Type B pancreatic cell (in vitro differentiated cells): ENCODE data around the gene SKA1. TPM values are rescaled to one million over a fixed set of nuclear protein-coding genes. Genes with fewer than 3 reads are reported as not detected.

ENCODE experiments used
- DNase-seq: peaks from one replicate; pipeline ENCODE4 v3.0.0; 2021; ENCODE audit warnings: mixed read lengths; ENCODE audit not compliant: unreplicated experiment; ENCODE audit errors: extremely low spot score
- H3K27ac Mint-ChIP-seq: 2 replicates; pipeline ENCODE4 v1.8.0; 2021; ENCODE audit warnings: mild to moderate bottlenecking, mixed read lengths
- H3K27me3 Mint-ChIP-seq: 2 replicates; pipeline ENCODE4 v1.8.0; 2021; ENCODE audit warnings: mixed read lengths
- H3K36me3 Mint-ChIP-seq: 2 replicates; pipeline ENCODE4 v1.8.0; 2021; ENCODE audit warnings: mixed read lengths
- H3K4me1 Mint-ChIP-seq: one replicate; pipeline ENCODE4 v1.8.0; 2021; ENCODE audit warnings: mixed read lengths; ENCODE audit not compliant: unreplicated experiment
- H3K4me3 Mint-ChIP-seq: 2 replicates; pipeline ENCODE4 v1.8.0; 2021; ENCODE audit warnings: mild to moderate bottlenecking, mixed read lengths
- H3K9me3 Mint-ChIP-seq: 2 replicates; pipeline ENCODE4 v1.8.0; 2021; ENCODE audit warnings: mixed read lengths
- total RNA-seq: library from RNA; stranded (reverse); gene quantifications from 2 replicates; pipeline ENCODE4 v1.2.1, GENCODE V29; 2021; ENCODE audit warnings: low replicate concordance
- TF ChIP-seq, protein P1 (sequence below): fragments of 200-600 bp; sonication (generic); conservative IDR thresholded peaks from 2 replicates; pipeline ENCODE4 v1.5.0; 2021; ENCODE audit warnings: antibody characterized with exemption, mild to moderate bottlenecking

SKA1 gene
- total RNA-seq, 1 donor from 2014 or later, result 14.0 TPM

DNA sequence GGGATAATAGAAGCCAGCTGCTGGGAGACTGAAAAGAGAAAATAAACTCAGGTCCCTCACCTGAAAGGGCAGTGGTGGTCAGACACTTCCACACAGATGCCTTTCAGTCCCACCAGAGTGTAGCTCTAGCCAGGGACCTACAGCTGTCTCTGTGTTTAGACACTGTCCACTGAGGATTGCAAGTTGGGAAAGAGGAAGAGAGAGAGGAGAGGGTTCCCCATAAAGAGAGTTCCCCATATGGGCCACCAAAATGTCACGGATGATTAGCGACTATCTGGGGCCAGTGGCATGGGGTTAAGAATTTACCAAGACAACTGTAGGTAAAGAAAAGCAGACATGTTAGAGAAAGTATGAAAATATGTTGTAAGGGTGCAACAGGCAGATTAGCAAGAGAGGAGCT lies 36.7 kb upstream of the SKA1 start:
- Mint-ChIP-seq H3K4me3 (no peak overlapping the region), H3K4me1 (no peaks in the 10 kb centered on the region), H3K36me3 (no peaks in the 10 kb centered on the region), H3K27ac (no peak overlapping the region), H3K27me3 (no peaks in the 10 kb centered on the region), H3K9me3 (no peaks in the 10 kb centered on the region)
- TF ChIP-seq, protein P1, sequence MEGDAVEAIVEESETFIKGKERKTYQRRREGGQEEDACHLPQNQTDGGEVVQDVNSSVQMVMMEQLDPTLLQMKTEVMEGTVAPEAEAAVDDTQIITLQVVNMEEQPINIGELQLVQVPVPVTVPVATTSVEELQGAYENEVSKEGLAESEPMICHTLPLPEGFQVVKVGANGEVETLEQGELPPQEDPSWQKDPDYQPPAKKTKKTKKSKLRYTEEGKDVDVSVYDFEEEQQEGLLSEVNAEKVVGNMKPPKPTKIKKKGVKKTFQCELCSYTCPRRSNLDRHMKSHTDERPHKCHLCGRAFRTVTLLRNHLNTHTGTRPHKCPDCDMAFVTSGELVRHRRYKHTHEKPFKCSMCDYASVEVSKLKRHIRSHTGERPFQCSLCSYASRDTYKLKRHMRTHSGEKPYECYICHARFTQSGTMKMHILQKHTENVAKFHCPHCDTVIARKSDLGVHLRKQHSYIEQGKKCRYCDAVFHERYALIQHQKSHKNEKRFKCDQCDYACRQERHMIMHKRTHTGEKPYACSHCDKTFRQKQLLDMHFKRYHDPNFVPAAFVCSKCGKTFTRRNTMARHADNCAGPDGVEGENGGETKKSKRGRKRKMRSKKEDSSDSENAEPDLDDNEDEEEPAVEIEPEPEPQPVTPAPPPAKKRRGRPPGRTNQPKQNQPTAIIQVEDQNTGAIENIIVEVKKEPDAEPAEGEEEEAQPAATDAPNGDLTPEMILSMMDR, result no peak
- DNase-seq, result no peak

DNA sequence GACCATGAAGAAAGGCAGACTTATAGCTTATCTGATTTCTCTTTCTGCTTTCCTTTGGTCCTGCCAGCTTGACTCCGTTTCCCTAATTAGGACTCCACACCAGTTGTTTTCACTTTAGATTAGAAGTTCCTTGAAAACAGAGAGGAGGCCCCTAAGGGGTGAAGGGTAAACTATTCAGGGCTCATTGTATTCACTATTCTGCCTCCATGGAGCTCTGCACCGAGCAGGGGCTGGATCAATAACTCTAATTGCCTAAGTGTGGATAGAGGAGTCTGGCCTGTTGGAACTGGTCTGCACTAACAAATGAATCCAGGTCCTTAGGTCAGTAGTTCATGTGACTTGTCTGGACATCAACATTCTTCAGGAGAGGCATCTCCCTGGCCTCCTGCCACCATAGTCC lies 36.1 kb upstream of the SKA1 start:
- no peaks in the 10 kb centered on the region for H3K36me3 Mint-ChIP-seq
- H3K27me3 Mint-ChIP-seq, result no peaks in the 10 kb centered on the region
- no peaks in the 10 kb centered on the region for H3K9me3 Mint-ChIP-seq
- no peak overlapping the region for H3K4me3 Mint-ChIP-seq
- H3K4me1 Mint-ChIP-seq, result no peaks in the 10 kb centered on the region
- no peak for DNase-seq
- H3K27ac Mint-ChIP-seq, result no peak overlapping the region
- TF ChIP-seq, protein P1, result no peak

DNA sequence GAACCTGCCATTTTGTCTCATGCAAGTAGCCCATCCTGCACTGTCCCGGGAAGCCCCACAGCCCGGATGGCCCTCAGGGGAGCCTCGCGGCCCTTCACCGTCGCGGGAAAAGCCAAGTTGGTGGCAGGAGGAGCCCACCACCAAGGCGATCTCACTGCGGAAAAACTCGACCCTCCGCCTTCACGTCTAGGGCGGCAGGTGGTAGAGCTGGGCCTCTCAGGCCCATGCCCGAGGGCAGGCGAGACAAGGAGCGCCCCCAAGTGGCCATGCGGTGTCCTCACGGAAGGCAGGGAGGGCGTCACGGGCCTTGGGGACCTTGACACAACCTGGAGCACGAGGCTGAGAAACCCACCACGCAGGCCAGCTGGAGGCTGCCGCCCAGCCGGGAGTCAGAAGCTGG lies 34.8 kb upstream of the SKA1 start:
- Mint-ChIP-seq H3K27ac (no peak overlapping the region), H3K4me1 (no peaks in the 10 kb centered on the region)
- DNase-seq, result no peak

DNA sequence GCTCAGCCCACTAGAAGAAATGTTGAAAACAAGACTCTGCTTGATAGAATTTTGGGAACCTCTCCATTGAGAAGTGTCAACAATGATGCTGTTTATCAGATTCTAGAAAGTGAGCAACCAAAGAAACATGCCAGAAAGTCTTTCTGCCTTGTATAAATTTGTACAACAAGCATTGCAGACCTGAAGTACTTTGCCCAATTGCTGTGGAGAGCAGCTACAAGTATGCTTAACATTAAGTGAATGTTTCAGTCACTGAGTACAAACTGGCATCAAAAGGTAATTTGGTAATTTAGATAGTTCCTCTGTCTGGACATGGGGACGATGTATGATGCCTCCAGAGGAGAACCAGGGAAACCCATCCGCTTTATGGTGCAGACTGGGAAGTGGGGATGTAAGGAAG lies 33.4 kb upstream of the SKA1 start:
- H3K27me3 Mint-ChIP-seq, result no peaks in the 10 kb centered on the region
- H3K9me3 Mint-ChIP-seq, result no peaks in the 10 kb centered on the region
- TF ChIP-seq, protein P1, result no peak
- no peaks in the 10 kb centered on the region for H3K4me1 Mint-ChIP-seq
- DNase-seq, result no peak
- no peak overlapping the region for H3K27ac Mint-ChIP-seq
- H3K4me3 Mint-ChIP-seq, result no peak overlapping the region
- H3K36me3 Mint-ChIP-seq, result no peaks in the 10 kb centered on the region

More for the DNA sequence above, 34.8 kb upstream of the SKA1 start:
- H3K27me3 Mint-ChIP-seq, result no peaks in the 10 kb centered on the region
- TF ChIP-seq, protein P1, result no peak
- no peaks in the 10 kb centered on the region for H3K36me3 Mint-ChIP-seq
- H3K9me3 Mint-ChIP-seq, result no peaks in the 10 kb centered on the region
- no peak overlapping the region for H3K4me3 Mint-ChIP-seq

DNA sequence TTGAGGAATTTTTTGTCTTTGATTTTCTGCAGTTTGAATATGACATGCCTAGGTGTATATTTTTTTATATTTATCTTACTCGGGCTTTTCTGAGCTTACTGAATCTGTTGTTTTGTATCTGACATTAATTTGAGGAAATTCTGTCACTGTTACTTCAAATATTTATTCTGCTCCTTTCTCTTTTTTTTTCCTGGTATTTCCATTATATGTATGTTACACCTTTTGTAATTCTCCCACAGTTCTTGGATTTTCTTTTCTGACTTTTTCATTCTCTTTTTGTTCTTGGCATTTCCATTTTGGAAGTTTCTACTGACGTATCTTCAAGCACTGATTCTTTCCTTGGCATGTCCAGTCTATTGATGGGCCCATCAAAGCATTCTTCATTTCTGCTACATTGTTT lies 24.1 kb upstream of the SKA1 start:
- Mint-ChIP-seq H3K4me3 (no peak overlapping the region), H3K27me3 (peaks cover 3% of the 10 kb centered on the region), H3K36me3 (no peaks in the 10 kb centered on the region), H3K9me3 (no peaks in the 10 kb centered on the region), H3K4me1 (no peaks in the 10 kb centered on the region), H3K27ac (no peak overlapping the region)
- no peak for DNase-seq
- TF ChIP-seq, protein P1, result no peak
